Left ventricle myocardium inferior (tissue), 1 donor: Measurements from ENCODE around the gene SRP72. TPM values are rescaled to one million over a fixed set of nuclear protein-coding genes. Genes with fewer than 3 reads are reported as not detected.
A peak's percentile ranks its signal among the peaks of the same experiment; 100 is the strongest.

Source experiments
- DNase-seq: peaks from one replicate; pipeline ENCODE4 v3.0.0-alpha.2; 2020
- H3K27ac ChIP-seq: fragments of 200-600 bp; replicated peaks from 2 replicates; pipeline ENCODE4 v1.8.0; 2021
- H3K27me3 ChIP-seq: fragments of 200-600 bp; 2 replicates; pipeline ENCODE4 v1.8.0; 2021; ENCODE audit warnings: low read depth
- H3K36me3 ChIP-seq: fragments of 200-600 bp; 2 replicates; pipeline ENCODE4 v1.8.0; 2021
- H3K4me1 ChIP-seq: fragments of 200-600 bp; 2 replicates; pipeline ENCODE4 v1.8.0; 2021
- H3K4me3 ChIP-seq: fragments of 200-600 bp; 2 replicates; pipeline ENCODE4 v1.8.0; 2021; ENCODE audit warnings: mild to moderate bottlenecking, moderate library complexity
- H3K9me3 ChIP-seq: fragments of 200-600 bp; replicated peaks from 2 replicates; pipeline ENCODE4 v1.8.0; 2021
- CTCF ChIP-seq: fragments of 200-600 bp; IDR thresholded peaks from 2 replicates; pipeline ENCODE4 v1.8.0; 2021; ENCODE audit warnings: antibody characterized with exemption, mild to moderate bottlenecking, borderline replicate concordance
- intact Hi-C: fragments of 100-400 bp; cut with micrococcal nuclease; formaldehyde crosslinking; loops from one replicate; pipeline ENCODE4 v1.11.0; 2022
- total RNA-seq: library from RNA; stranded (reverse); fragmentation: NEBNext Ultra II Directional; extraction: Animal tissue kit (Norgen Biotek cat#: 25700); gene quantifications from one replicate; pipeline ENCODE4 v1.2.1, GENCODE V29; 2021
- donor health status: DM: no; HTN: yes; CAD: no; lungs with severe emphysema.

SRP72 gene
- total RNA-seq, 1 donor from 2014 or later, result 32.6 TPM

GRCh38 chr4:56427179-56427578, 40.2 kb upstream of the SRP72 start:
- no peak overlapping the region for H3K27ac ChIP-seq
- H3K4me3 ChIP-seq, result no peak overlapping the region
- intact Hi-C loops, result no loop called here
- H3K27me3 ChIP-seq, result no peaks in the 10 kb centered on the region
- no peaks in the 10 kb centered on the region for H3K9me3 ChIP-seq
- no peak for TF ChIP-seq CTCF
- H3K4me1 ChIP-seq, result peaks cover 13% of the 10 kb centered on the region
- DNase-seq, result no peak
- no peaks in the 10 kb centered on the region for H3K36me3 ChIP-seq

DNA sequence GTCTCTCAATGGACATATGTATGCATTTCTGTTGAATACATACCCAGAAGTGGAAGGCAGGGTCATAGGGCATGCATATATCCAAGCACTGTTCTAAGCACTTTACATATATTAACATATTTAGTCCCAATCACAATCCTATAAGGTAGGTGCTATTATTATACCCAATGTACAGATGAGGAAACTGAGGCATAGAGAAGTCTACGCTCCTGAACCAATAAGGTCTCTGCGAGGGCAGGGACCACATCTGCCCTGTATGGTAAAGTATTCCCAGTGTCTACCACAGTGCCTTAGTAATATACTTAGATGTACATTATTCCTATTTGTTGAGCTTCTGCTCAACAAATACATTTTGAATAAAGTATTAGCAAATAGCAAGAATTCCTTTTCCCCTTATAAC, 37.2 kb upstream of the SRP72 start:
- no peak for TF ChIP-seq CTCF
- Histone ChIP-seq H3K9me3 (no peaks in the 10 kb centered on the region), H3K4me1 (peaks cover 13% of the 10 kb centered on the region), H3K36me3 (no peaks in the 10 kb centered on the region), H3K27ac (no peak overlapping the region), H3K27me3 (no peaks in the 10 kb centered on the region), H3K4me3 (no peak overlapping the region)
- intact Hi-C loops, result no loop called here
- no peak for DNase-seq

GRCh38 chr4:56433280-56433679, 34.1 kb upstream of the SRP72 start:
- H3K27me3 ChIP-seq, result no peaks in the 10 kb centered on the region
- no peak for TF ChIP-seq CTCF
- no peak overlapping the region for H3K27ac ChIP-seq
- H3K4me1 ChIP-seq, result peaks cover 30% of the 10 kb centered on the region
- no peaks in the 10 kb centered on the region for H3K9me3 ChIP-seq
- no peak overlapping the region for H3K4me3 ChIP-seq
- DNase-seq, result no peak
- no peaks in the 10 kb centered on the region for H3K36me3 ChIP-seq
- intact Hi-C loops, result no loop called here

DNA sequence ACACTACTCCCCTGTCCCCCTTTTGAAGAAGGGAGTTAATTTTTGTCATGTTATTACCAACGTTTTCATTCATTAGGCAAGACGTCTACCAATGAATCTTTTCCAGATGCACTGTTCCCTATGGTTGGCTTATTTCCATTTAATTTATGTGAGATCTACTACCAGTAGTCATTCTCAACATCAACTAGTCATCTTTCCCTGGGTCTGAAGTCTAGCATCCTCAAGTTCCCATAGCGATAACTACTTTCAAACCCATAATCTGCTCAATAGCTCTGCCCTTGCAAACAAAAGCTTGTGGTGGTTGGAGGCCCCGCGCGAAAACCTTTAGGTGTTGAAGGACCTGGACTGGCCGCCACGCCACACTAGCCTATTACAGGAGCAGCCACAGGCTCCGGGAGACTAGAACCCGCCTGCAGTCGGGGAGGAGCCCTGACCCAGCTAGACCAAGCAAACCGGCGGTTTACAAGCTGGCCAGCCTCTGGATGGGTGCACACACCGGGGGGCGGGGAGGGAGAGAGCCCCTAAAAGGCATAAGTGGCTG, 32.7 kb upstream of the SRP72 start:
- Histone ChIP-seq H3K27ac (peak overlapping the region; percentile 99), H3K4me3 (peak overlapping the region; percentile 86), H3K36me3 (no peaks in the 10 kb centered on the region), H3K27me3 (no peaks in the 10 kb centered on the region), H3K4me1 (peaks cover 30% of the 10 kb centered on the region), H3K9me3 (no peaks in the 10 kb centered on the region)
- intact Hi-C loops, result no loop called here
- peak; percentile 40 for DNase-seq
- no peak for TF ChIP-seq CTCF

GRCh38 chr4:56435140-56435926, 32.1 kb upstream of the SRP72 start, which contains the start of gene PPAT:
TSS of gene PPAT (minus strand) at chr4:56435615. CDS start at chr4:56435477, 138 bp downstream.
- DNase-seq, result peak; percentile 98
- intact Hi-C loops, result no loop called here
- no peaks in the 10 kb centered on the region for H3K36me3 ChIP-seq
- H3K27ac ChIP-seq, result peak within 1 kb of the TSS; percentile 99
- no peaks in the 10 kb centered on the region for H3K9me3 ChIP-seq
- H3K27me3 ChIP-seq, result no peaks in the 10 kb centered on the region
- TF ChIP-seq CTCF, result peak; percentile 60
- peak within 1 kb of the TSS; percentile 86 for H3K4me3 ChIP-seq
- H3K4me1 ChIP-seq, result peaks cover 30% of the 10 kb centered on the region
